ENCODE results near the gene TXNRD1.

TXNRD1 gene

DNA sequence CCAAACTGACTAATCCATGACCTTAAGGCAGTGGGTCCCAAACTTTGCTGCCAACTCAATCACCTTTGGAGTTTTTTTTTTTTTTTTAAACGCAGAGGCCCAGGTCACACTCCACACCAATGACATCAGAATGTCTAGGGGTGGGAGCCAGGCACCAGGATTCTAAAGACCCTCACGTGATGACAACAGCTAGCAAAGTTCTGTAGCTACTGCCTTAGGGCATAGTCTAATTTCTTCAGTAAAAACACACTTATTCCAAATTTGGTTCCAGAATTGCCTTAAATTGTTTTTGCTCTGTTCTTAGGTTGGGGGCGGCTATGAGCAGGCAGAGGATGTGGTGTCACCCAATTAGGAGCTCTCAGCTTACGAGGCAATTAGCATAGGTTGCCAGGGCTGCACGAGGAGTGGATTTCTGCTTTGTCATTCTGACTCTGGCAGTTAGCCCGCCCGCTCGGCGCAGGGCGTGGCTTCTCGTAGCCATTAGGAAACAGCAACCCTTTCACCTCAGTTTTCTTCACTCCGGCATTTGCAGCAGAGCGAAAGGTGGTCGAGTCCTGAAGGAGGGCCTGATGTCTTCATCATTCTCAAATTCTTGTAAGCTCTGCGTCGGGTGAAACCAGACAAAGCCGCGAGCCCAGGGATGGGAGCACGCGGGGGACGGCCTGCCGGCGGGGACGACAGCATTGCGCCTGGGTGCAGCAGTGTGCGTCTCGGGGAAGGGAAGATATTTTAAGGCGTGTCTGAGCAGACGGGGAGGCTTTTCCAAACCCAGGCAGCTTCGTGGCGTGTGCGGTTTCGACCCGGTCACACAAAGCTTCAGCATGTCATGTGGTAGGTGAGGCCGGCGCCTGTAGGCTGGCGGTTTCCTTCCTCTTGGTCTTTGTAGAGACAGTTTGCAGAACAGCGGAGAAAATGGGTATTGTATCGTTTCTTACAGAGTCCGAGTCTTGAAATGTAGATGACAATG, 71.2 kb downstream of the TXNRD1 start:
- H3K18ac ChIP-seq (ENCODE audit: low read length), result peak overlapping the region; percentile 58
- DNase-seq, result peak; percentile 97
- H3K9ac ChIP-seq (ENCODE audit: low read length), result peak overlapping the region; percentile 82
- H4K8ac ChIP-seq (ENCODE audit: low read depth, low read length), result peak overlapping the region; percentile 71
- peak overlapping the region; percentile 70 for H4K91ac ChIP-seq (ENCODE audit: low read depth, low read length)
- peak overlapping the region; percentile 88 for H3K27ac ChIP-seq (ENCODE audit: low read depth, low read length)
- peak overlapping the region; percentile 78 for H2BK5ac ChIP-seq (ENCODE audit: low read depth, low read length, poor library complexity)
- no peaks in the 10 kb centered on the region for H3K27me3 ChIP-seq (ENCODE audit: insufficient read depth, low read length)
- H3K79me1 ChIP-seq (ENCODE audit: low read length), result peaks cover 7% of the 10 kb centered on the region
- no peak overlapping the region for H3K23ac ChIP-seq (ENCODE audit: low read length)
- WGBS (ENCODE audit: extremely low coverage, insufficient coverage, insufficient read length), result no CpG with 5 or more reads among the region's 40 CpGs
- H3K14ac ChIP-seq (ENCODE audit: low read length), result peak overlapping the region; percentile 84
- H2BK120ac ChIP-seq (ENCODE audit: insufficient read depth, low read length, poor library complexity), result peak overlapping the region; percentile 18
- no peak overlapping the region for H3K4ac ChIP-seq (ENCODE audit: low read depth, low read length)
- peaks cover 0 to 9% of the 10 kb centered on the region in 2 experiments for H3K36me3 ChIP-seq (ENCODE audit: control insufficient read depth in 1 of 2, insufficient read depth in 2 of 2, low read length in 2 of 2)
- H2AFZ ChIP-seq (ENCODE audit: insufficient read depth, low read length, poor library complexity), result peak overlapping the region; percentile 38
- no peaks in the 10 kb centered on the region for H3K9me3 ChIP-seq (ENCODE audit: insufficient read depth, low read depth, low read length)
- H3K4me3 ChIP-seq (ENCODE audit: low read depth, low read length), result peak overlapping the region; percentile 88
- no peak overlapping the region for H2AK5ac ChIP-seq (ENCODE audit: low read length)
- no peak overlapping the region for H2BK12ac ChIP-seq (ENCODE audit: low read length)
- peak overlapping the region; percentile 92 for H3K4me2 ChIP-seq (ENCODE audit: low read length)
- peak overlapping the region; percentile 33 for H4K12ac ChIP-seq (ENCODE audit: low read depth, low read length)
- H3K79me2 ChIP-seq (ENCODE audit: control insufficient read depth, insufficient read depth, low read length, poor library complexity), result peaks cover 1% of the 10 kb centered on the region
- H3K4me1 ChIP-seq (ENCODE audit: control insufficient read depth in 1 of 2, insufficient read depth in 2 of 2, low read length in 2 of 2), result peaks cover 5 to 6% of the 10 kb centered on the region in 2 experiments

DNA sequence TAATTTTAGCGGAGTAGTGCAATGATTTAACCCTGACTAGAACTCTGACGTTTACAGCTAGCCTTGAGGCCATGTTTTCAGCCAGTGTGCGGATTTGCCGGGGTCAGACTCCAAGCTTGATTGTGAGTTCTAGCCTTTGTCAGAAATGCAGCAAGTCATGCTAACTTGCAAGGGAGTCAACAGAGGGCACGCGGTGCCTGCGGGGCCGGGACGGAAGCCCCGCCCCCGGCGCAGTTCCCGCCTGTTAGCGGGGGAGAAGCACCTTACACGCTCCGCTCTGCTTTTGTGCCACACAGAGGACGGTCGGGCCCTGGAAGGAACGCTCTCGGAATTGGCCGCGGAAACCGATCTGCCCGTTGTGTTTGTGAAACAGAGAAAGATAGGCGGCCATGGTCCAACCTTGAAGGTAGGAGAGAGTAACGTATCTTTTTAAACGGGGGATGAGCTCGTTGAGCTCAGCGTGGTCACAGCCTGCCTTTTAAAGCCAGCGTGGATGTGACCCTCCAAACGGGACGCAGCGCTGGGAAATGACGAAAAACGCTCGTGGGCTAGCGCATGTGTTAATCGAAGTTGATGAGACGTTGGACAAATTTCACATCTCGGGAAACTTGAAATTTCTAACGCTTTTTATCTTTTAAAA, 73.2 kb downstream of the TXNRD1 start:
- no peak overlapping the region for H2BK5ac ChIP-seq (ENCODE audit: low read depth, low read length, poor library complexity)
- H4K8ac ChIP-seq (ENCODE audit: low read depth, low read length), result no peak overlapping the region
- H4K91ac ChIP-seq (ENCODE audit: low read depth, low read length), result no peak overlapping the region
- no peak overlapping the region for H2AK5ac ChIP-seq (ENCODE audit: low read length)
- no peak overlapping the region for H3K14ac ChIP-seq (ENCODE audit: low read length)
- peaks cover 5 to 6% of the 10 kb centered on the region in 2 experiments for H3K4me1 ChIP-seq (ENCODE audit: control insufficient read depth in 1 of 2, insufficient read depth in 2 of 2, low read length in 2 of 2)
- H3K9me3 ChIP-seq (ENCODE audit: insufficient read depth, low read depth, low read length), result no peaks in the 10 kb centered on the region
- H3K79me1 ChIP-seq (ENCODE audit: low read length), result peaks cover 7% of the 10 kb centered on the region
- H2BK120ac ChIP-seq (ENCODE audit: insufficient read depth, low read length, poor library complexity), result no peak overlapping the region
- no CpG with 5 or more reads among the region's 41 CpGs for WGBS (ENCODE audit: extremely low coverage, insufficient coverage, insufficient read length)
- peak overlapping the region; percentile 7 for H3K4ac ChIP-seq (ENCODE audit: low read depth, low read length)
- peaks cover 1% of the 10 kb centered on the region for H3K79me2 ChIP-seq (ENCODE audit: control insufficient read depth, insufficient read depth, low read length, poor library complexity)
- H3K4me3 ChIP-seq (ENCODE audit: low read depth, low read length), result peak overlapping the region; percentile 73
- no peak overlapping the region for H4K12ac ChIP-seq (ENCODE audit: low read depth, low read length)
- peak overlapping the region; percentile 71 for H3K9ac ChIP-seq (ENCODE audit: low read length)
- DNase-seq, result peak; percentile 87 to 90
- no peaks in the 10 kb centered on the region for H3K27me3 ChIP-seq (ENCODE audit: insufficient read depth, low read length)
- H2AFZ ChIP-seq (ENCODE audit: insufficient read depth, low read length, poor library complexity), result no peak overlapping the region
- H3K36me3 ChIP-seq (ENCODE audit: control insufficient read depth in 1 of 2, insufficient read depth in 2 of 2, low read length in 2 of 2), result peaks cover 7 to 13% of the 10 kb centered on the region in 2 experiments
- H3K27ac ChIP-seq (ENCODE audit: low read depth, low read length), result no peak overlapping the region
- H3K4me2 ChIP-seq (ENCODE audit: low read length), result peak overlapping the region; percentile 92
- no peak overlapping the region for H3K18ac ChIP-seq (ENCODE audit: low read length)
- no peak overlapping the region for H3K23ac ChIP-seq (ENCODE audit: low read length)
- H2BK12ac ChIP-seq (ENCODE audit: low read length), result no peak overlapping the region

GRCh38 chr12:104290320-104290719, 74.7 kb downstream of the TXNRD1 start:
- no peak overlapping the region for H4K12ac ChIP-seq (ENCODE audit: low read depth, low read length)
- H3K18ac ChIP-seq (ENCODE audit: low read length), result no peak overlapping the region
- no CpG with 5 or more reads among the region's 8 CpGs for WGBS (ENCODE audit: extremely low coverage, insufficient coverage, insufficient read length)
- peaks cover 9 to 16% of the 10 kb centered on the region in 2 experiments for H3K36me3 ChIP-seq (ENCODE audit: control insufficient read depth in 1 of 2, insufficient read depth in 2 of 2, low read length in 2 of 2)
- no peaks in the 10 kb centered on the region for H3K27me3 ChIP-seq (ENCODE audit: insufficient read depth, low read length)
- peaks cover 6 to 11% of the 10 kb centered on the region in 2 experiments for H3K4me1 ChIP-seq (ENCODE audit: control insufficient read depth in 1 of 2, insufficient read depth in 2 of 2, low read length in 2 of 2)
- H2BK5ac ChIP-seq (ENCODE audit: low read depth, low read length, poor library complexity), result no peak overlapping the region
- no peak overlapping the region for H3K9ac ChIP-seq (ENCODE audit: low read length)
- no peak overlapping the region for H2BK120ac ChIP-seq (ENCODE audit: insufficient read depth, low read length, poor library complexity)
- H3K4ac ChIP-seq (ENCODE audit: low read depth, low read length), result peak overlapping the region; percentile 67
- H3K79me2 ChIP-seq (ENCODE audit: control insufficient read depth, insufficient read depth, low read length, poor library complexity), result peaks cover 1% of the 10 kb centered on the region
- H4K8ac ChIP-seq (ENCODE audit: low read depth, low read length), result no peak overlapping the region
- H2BK12ac ChIP-seq (ENCODE audit: low read length), result no peak overlapping the region
- peaks cover 7% of the 10 kb centered on the region for H3K79me1 ChIP-seq (ENCODE audit: low read length)
- no peaks in the 10 kb centered on the region for H3K9me3 ChIP-seq (ENCODE audit: insufficient read depth, low read depth, low read length)
- H4K91ac ChIP-seq (ENCODE audit: low read depth, low read length), result no peak overlapping the region
- H3K4me3 ChIP-seq (ENCODE audit: low read depth, low read length), result no peak overlapping the region
- no peak overlapping the region for H2AK5ac ChIP-seq (ENCODE audit: low read length)
- H3K27ac ChIP-seq (ENCODE audit: low read depth, low read length), result no peak overlapping the region
- no peak overlapping the region for H3K14ac ChIP-seq (ENCODE audit: low read length)
- no peak for DNase-seq
- H3K23ac ChIP-seq (ENCODE audit: low read length), result no peak overlapping the region
- H2AFZ ChIP-seq (ENCODE audit: insufficient read depth, low read length, poor library complexity), result no peak overlapping the region
- H3K4me2 ChIP-seq (ENCODE audit: low read length), result no peak overlapping the region

DNA sequence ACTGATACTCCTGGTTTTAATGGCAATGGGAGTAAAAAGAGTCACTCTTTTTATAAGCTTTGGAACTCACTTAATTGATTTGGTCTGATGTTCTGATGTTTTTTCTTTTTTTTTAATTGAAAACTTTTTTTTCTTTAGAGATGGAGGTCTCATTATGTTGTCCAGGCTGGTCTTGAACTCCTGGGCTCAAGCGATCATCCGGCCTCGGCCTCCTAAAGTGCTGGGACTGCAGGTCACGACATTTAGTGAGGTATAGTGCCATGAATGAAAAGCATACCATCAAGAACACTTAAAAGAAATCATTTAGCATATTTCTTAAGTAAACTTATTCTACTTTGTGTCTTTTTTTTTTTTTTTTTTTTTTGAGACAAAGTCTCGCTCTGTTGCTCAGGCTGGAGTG, 75.3 kb downstream of the TXNRD1 start:
- no peak overlapping the region for H4K91ac ChIP-seq (ENCODE audit: low read depth, low read length)
- H2AFZ ChIP-seq (ENCODE audit: insufficient read depth, low read length, poor library complexity), result no peak overlapping the region
- H3K36me3 ChIP-seq (ENCODE audit: control insufficient read depth in 1 of 2, insufficient read depth in 2 of 2, low read length in 2 of 2), result peaks cover 9 to 16% of the 10 kb centered on the region in 2 experiments
- H3K4me2 ChIP-seq (ENCODE audit: low read length), result no peak overlapping the region
- peaks cover 5 to 11% of the 10 kb centered on the region in 2 experiments for H3K4me1 ChIP-seq (ENCODE audit: control insufficient read depth in 1 of 2, insufficient read depth in 2 of 2, low read length in 2 of 2)
- H2BK5ac ChIP-seq (ENCODE audit: low read depth, low read length, poor library complexity), result no peak overlapping the region
- peaks cover 1% of the 10 kb centered on the region for H3K79me2 ChIP-seq (ENCODE audit: control insufficient read depth, insufficient read depth, low read length, poor library complexity)
- H3K9me3 ChIP-seq (ENCODE audit: insufficient read depth, low read depth, low read length), result no peaks in the 10 kb centered on the region
- H4K12ac ChIP-seq (ENCODE audit: low read depth, low read length), result no peak overlapping the region
- no peak overlapping the region for H3K14ac ChIP-seq (ENCODE audit: low read length)
- no peak overlapping the region for H3K4ac ChIP-seq (ENCODE audit: low read depth, low read length)
- no peak overlapping the region for H3K4me3 ChIP-seq (ENCODE audit: low read depth, low read length)
- no peak overlapping the region for H3K9ac ChIP-seq (ENCODE audit: low read length)
- H3K27me3 ChIP-seq (ENCODE audit: insufficient read depth, low read length), result no peaks in the 10 kb centered on the region
- no peak for DNase-seq
- H2BK120ac ChIP-seq (ENCODE audit: insufficient read depth, low read length, poor library complexity), result no peak overlapping the region
- no peak overlapping the region for H2BK12ac ChIP-seq (ENCODE audit: low read length)
- no CpG with 5 or more reads among the region's 5 CpGs for WGBS (ENCODE audit: extremely low coverage, insufficient coverage, insufficient read length)
- no peak overlapping the region for H4K8ac ChIP-seq (ENCODE audit: low read depth, low read length)
- no peak overlapping the region for H3K27ac ChIP-seq (ENCODE audit: low read depth, low read length)
- peaks cover 7% of the 10 kb centered on the region for H3K79me1 ChIP-seq (ENCODE audit: low read length)
- H3K18ac ChIP-seq (ENCODE audit: low read length), result no peak overlapping the region
- no peak overlapping the region for H2AK5ac ChIP-seq (ENCODE audit: low read length)
- H3K23ac ChIP-seq (ENCODE audit: low read length), result no peak overlapping the region

Measured in trophoblast cell (in vitro differentiated cells and primary cell).